Caki2 (cell line): ENCODE measurements around the gene TREM2. TPM values are rescaled to one million over a fixed set of nuclear protein-coding genes. Genes with fewer than 3 reads are reported as not detected.
"Not testable (repeated sequence)": the region's sequence is repeated elsewhere in the genome, so short reads cannot be mapped to it uniquely, and the experiment has no call there.

Source experiments
- DNase-seq: peaks from one replicate; pipeline ENCODE4 v3.0.0-alpha.2; 2015; ENCODE audit warnings: low read depth
- in situ Hi-C: cut with HindIII; loops from 2 replicates; pipeline ENCODE4 v1.10.0; 2016; ENCODE audit warnings: low sequenced_read_pairs, low pct_unique_long_range_greater_than_20kb, mixed read lengths
- total RNA-seq: library from RNA; depleted of rRNA; stranded (reverse); fragments of >200 nt; shearing (Covaris generic); gene quantifications from 2 replicates; pipeline ENCODE4 v1.2.3, GENCODE V29; 2014; ENCODE audit warnings: low replicate concordance; rRNA removed

TREM2 gene
- total RNA-seq, result not detected in 2 replicates

- in situ Hi-C loops, result no loop called here
- DNase-seq, result no peak
Observed at GRCh38 chr6:41162687-41163418, at the start of gene TREM2. TREM2 (minus strand) TSS chr6:41163116; CDS start chr6:41163082, 34 bp downstream.

- in situ Hi-C loops, result no loop called here
- no peak for DNase-seq
Observed at GRCh38 chr6:41209547-41210320, 46.8 kb upstream of the TREM2 start.

GRCh38 chr6:41208439-41209106 is 45.7 kb upstream of the TREM2 start:
- no peak for DNase-seq
- in situ Hi-C loops, result no loop called here

GRCh38 chr6:41204156-41204555 is 41.2 kb upstream of the TREM2 start:
- no peak for DNase-seq
- in situ Hi-C loops, result no loop called here

- DNase-seq, result no peak
- in situ Hi-C loops, result no loop called here
Observed at GRCh38 chr6:41201764-41202173, 38.9 kb upstream of the TREM2 start.

- no peak for DNase-seq
- in situ Hi-C loops, result no loop called here
Observed at GRCh38 chr6:41200901-41201763, 38.2 kb upstream of the TREM2 start, which contains the start of gene TREML2. TREML2 (minus strand) TSS chr6:41201149; CDS start chr6:41201008, 141 bp downstream.

GRCh38 chr6:41200296-41200900 is 37.5 kb upstream of the TREM2 start:
- in situ Hi-C loops, result no loop called here
- DNase-seq, result no peak

GRCh38 chr6:41199552-41200246 is 36.8 kb upstream of the TREM2 start:
- in situ Hi-C loops, result no loop called here
- DNase-seq, result no peak

GRCh38 chr6:41197234-41197633 is 34.3 kb upstream of the TREM2 start:
- DNase-seq, result no peak
- in situ Hi-C loops, result no loop called here

GRCh38 chr6:41194386-41194785 is 31.5 kb upstream of the TREM2 start:
- in situ Hi-C loops, result no loop called here

GRCh38 chr6:41193884-41194283 is 31.0 kb upstream of the TREM2 start:
- no peak for DNase-seq
- in situ Hi-C loops, result no loop called here

More at GRCh38 chr6:41194386-41194785, 31.5 kb upstream of the TREM2 start:
- no peak for DNase-seq

- in situ Hi-C loops, result no loop called here
- DNase-seq, result no peak
Observed at GRCh38 chr6:41193171-41193734, 30.3 kb upstream of the TREM2 start.

- no peak for DNase-seq
- in situ Hi-C loops, result no loop called here
Observed at GRCh38 chr6:41191569-41191968, 28.7 kb upstream of the TREM2 start.

GRCh38 chr6:41190791-41191190 is 27.9 kb upstream of the TREM2 start:
- no peak for DNase-seq
- in situ Hi-C loops, result no loop called here

- no peak for DNase-seq
- in situ Hi-C loops, result no loop called here
Observed at GRCh38 chr6:41189967-41190366, 27.1 kb upstream of the TREM2 start.

- DNase-seq, in situ Hi-C loops: not testable (repeated sequence)
Observed at GRCh38 chr6:41189046-41189445, 26.1 kb upstream of the TREM2 start.
